NCI-H1092 treated with DMSO at 0.1 percent for 48 hours (cell line): ENCODE data around the gene CD177.
"Not testable (repeated sequence)": the region's sequence is repeated elsewhere in the genome, so short reads cannot be mapped to it uniquely, and the experiment has no call there.

Experiments
- DNase-seq: peaks from one replicate; lab custom pipeline; 2025; lab: John Stamatoyannopoulos, UW

The CD177 gene

GRCh38 chr19:43353606-43354304 is at the start of gene CD177:
Gene CD177, plus strand, starts transcription at chr19:43353686. Its CDS starts 29 bp downstream, at chr19:43353715.
- no peak for DNase-seq

GRCh38 chr19:43305642-43306041 is 47.8 kb upstream of the CD177 start:
- DNase-seq = no peak

- no peak for DNase-seq
These were observed 47.4 kb upstream of the CD177 start for GRCh38 chr19:43306097-43306496.

GRCh38 chr19:43308244-43308815 is 45.2 kb upstream of the CD177 start:
- DNase-seq = no peak

- no peak for DNase-seq
These were observed 44.0 kb upstream of the CD177 start for GRCh38 chr19:43309466-43309865.

GRCh38 chr19:43310221-43310620 is 43.3 kb upstream of the CD177 start:
- DNase-seq = no peak

GRCh38 chr19:43311256-43311655 is 42.2 kb upstream of the CD177 start:
- DNase-seq = no peak

GRCh38 chr19:43311706-43312105 is 41.8 kb upstream of the CD177 start:
- no peak for DNase-seq

GRCh38 chr19:43313711-43314495 is 39.6 kb upstream of the CD177 start:
- no peak for DNase-seq

GRCh38 chr19:43315851-43316250 is 37.6 kb upstream of the CD177 start:
- DNase-seq = no peak

- no peak for DNase-seq
These were observed 36.7 kb upstream of the CD177 start for GRCh38 chr19:43316591-43317319.

GRCh38 chr19:43318203-43318602 is 35.3 kb upstream of the CD177 start:
- DNase-seq = no peak

GRCh38 chr19:43318796-43319314 is 34.6 kb upstream of the CD177 start:
- no peak for DNase-seq

- no peak for DNase-seq
These were observed 32.9 kb upstream of the CD177 start for GRCh38 chr19:43320546-43320945.

GRCh38 chr19:43326761-43327160 is 26.7 kb upstream of the CD177 start:
- DNase-seq = not testable (repeated sequence)

GRCh38 chr19:43328561-43328960 is 24.9 kb upstream of the CD177 start:
- not testable (repeated sequence) for DNase-seq

GRCh38 chr19:43329049-43329448 is 24.4 kb upstream of the CD177 start:
- DNase-seq = not testable (repeated sequence)

GRCh38 chr19:43329989-43330388 is 23.5 kb upstream of the CD177 start:
- no peak for DNase-seq

GRCh38 chr19:43330726-43331434 is 22.6 kb upstream of the CD177 start:
- no peak for DNase-seq

- no peak for DNase-seq
These were observed 22.0 kb upstream of the CD177 start for GRCh38 chr19:43331435-43332010.
